ENCODE results near the gene DNAAF9. TPM values are rescaled to one million over a fixed set of nuclear protein-coding genes. Genes with fewer than 3 reads are reported as not detected.
A peak's percentile ranks its signal among the peaks of the same experiment; 100 is the strongest.

DNAAF9 gene
- total and polyA plus RNA-seq, 2 donors (not counting 1 experiment from before 2014, with no cell fraction given), result 2.6 to 7.7 TPM

DNA sequence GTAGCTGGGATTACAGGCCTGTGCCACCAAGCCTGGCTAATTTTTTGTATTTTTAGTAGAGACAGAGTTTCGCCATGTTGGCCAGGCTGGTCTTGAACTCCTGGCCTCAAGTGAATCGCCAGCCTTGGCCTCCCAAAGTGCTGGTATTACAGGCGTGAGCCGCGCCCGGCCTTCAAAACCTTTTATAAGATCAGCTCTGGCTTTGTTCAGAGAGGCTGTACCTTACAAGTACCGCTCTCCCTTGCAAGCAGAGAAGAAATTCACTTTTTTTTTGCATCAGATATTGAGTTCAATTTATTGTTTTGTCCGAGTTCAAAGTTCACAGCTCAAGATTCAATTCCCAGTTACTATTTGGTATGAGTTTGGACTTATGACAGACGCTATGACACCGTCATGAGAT is 1.9 kb upstream of the DNAAF9 start:
- peak; percentile 7 for DNase-seq
- TF ChIP-seq, protein P1, sequence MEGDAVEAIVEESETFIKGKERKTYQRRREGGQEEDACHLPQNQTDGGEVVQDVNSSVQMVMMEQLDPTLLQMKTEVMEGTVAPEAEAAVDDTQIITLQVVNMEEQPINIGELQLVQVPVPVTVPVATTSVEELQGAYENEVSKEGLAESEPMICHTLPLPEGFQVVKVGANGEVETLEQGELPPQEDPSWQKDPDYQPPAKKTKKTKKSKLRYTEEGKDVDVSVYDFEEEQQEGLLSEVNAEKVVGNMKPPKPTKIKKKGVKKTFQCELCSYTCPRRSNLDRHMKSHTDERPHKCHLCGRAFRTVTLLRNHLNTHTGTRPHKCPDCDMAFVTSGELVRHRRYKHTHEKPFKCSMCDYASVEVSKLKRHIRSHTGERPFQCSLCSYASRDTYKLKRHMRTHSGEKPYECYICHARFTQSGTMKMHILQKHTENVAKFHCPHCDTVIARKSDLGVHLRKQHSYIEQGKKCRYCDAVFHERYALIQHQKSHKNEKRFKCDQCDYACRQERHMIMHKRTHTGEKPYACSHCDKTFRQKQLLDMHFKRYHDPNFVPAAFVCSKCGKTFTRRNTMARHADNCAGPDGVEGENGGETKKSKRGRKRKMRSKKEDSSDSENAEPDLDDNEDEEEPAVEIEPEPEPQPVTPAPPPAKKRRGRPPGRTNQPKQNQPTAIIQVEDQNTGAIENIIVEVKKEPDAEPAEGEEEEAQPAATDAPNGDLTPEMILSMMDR (IDR thresholded peaks at IDR 0.05), result no peak
- TF ChIP-seq EZH2 (IDR thresholded peaks at IDR 0.05; ENCODE audit: borderline replicate concordance, insufficient read depth, low read depth, low read length, poor library complexity, severe bottlenecking), result no peak
- Histone ChIP-seq H3K4me3 (ENCODE audit: control extremely low read depth in 1 of 5, extremely low read depth in 1 of 5, insufficient read depth in 1 of 5, low read depth in 2 of 5, low read length in 4 of 5) (no peak overlapping the region), H3K27me3 (replicated peaks in 1 of 4; ENCODE audit: control extremely low read depth in 1 of 4, control insufficient read depth in 3 of 4, insufficient read depth in 4 of 4, low read length in 3 of 4) (peaks cover 0 to 4% (median 0%) of the 10 kb centered on the region in 4 experiments), H3K4me2 (replicated peaks; ENCODE audit: low read depth, low read length, poor library complexity, severe bottlenecking) (no peak overlapping the region), H3K9me3 (ENCODE audit: control extremely low read depth in 1 of 3, control insufficient read depth in 2 of 3, insufficient read depth in 1 of 3, low read length in 2 of 3) (no peaks in the 10 kb centered on the region), H3K36me3 (replicated peaks in 1 of 2; ENCODE audit: control extremely low read depth in 1 of 2, control insufficient read depth in 1 of 2, extremely low read depth in 1 of 2, insufficient read depth in 2 of 2, low read length in 1 of 2) (no peaks in the 10 kb centered on the region), H2AFZ (ENCODE audit: insufficient read depth, low read depth, low read length, poor library complexity, severe bottlenecking) (no peak overlapping the region), H3K27ac (ENCODE audit: low read length in 2 of 2) (no peak overlapping the region), H3K4me1 (ENCODE audit: control insufficient read depth in 2 of 2, insufficient read depth in 2 of 2, low read length in 2 of 2) (peaks cover 13 to 19% of the 10 kb centered on the region in 2 donors), H3K9ac (ENCODE audit: low read length) (no peak overlapping the region), H3K79me2 (ENCODE audit: control insufficient read depth, insufficient read depth, low read length) (no peaks in the 10 kb centered on the region), H4K20me1 (ENCODE audit: control insufficient read depth, insufficient read depth, low read length, poor library complexity, severe bottlenecking) (no peaks in the 10 kb centered on the region)
- intact Hi-C loops (cut with micrococcal nuclease), result loop anchor here (2.0 kb wide), 1 partner anchor 201 kb away; the partner anchor contains the start of gene ITPA
- 95% methylated on average over 7 of the region's 10 CpGs for WGBS (ENCODE audit: insufficient coverage)
- no peaks in the 10 kb centered on the region for H3K9me3 Mint-ChIP-seq (ENCODE audit: insufficient read depth)
- no peak overlapping the region for H3K27ac Mint-ChIP-seq
- H3K27me3 Mint-ChIP-seq, result peaks cover 7% of the 10 kb centered on the region
- ChIA-PET CTCF (interaction anchor here (0.6 kb wide), 1 partner anchor 46 kb away, joined by 3 read pairs; no protein-coding TSS in a partner anchor), POLR2A (interaction anchor here (1.5 kb wide), 1 partner anchor 60 kb away, joined by 8 read pairs; the partner anchor contains the start of gene ATRN)
- ATAC-seq (ENCODE audit: low read depth), result no peak
- H3K4me1 Mint-ChIP-seq, result peaks cover 28% of the 10 kb centered on the region
- H3K4me3 Mint-ChIP-seq, result peak overlapping the region; percentile 99

Measured in B cell (primary cell).